ENCODE measurements around the gene LHX6. TPM values are rescaled to one million over a fixed set of nuclear protein-coding genes. Genes with fewer than 3 reads are reported as not detected.

Gene LHX6
- total RNA-seq, 4 donors from 2014 or later: 0.53 to 12.4 (median 3.1) TPM

DNA sequence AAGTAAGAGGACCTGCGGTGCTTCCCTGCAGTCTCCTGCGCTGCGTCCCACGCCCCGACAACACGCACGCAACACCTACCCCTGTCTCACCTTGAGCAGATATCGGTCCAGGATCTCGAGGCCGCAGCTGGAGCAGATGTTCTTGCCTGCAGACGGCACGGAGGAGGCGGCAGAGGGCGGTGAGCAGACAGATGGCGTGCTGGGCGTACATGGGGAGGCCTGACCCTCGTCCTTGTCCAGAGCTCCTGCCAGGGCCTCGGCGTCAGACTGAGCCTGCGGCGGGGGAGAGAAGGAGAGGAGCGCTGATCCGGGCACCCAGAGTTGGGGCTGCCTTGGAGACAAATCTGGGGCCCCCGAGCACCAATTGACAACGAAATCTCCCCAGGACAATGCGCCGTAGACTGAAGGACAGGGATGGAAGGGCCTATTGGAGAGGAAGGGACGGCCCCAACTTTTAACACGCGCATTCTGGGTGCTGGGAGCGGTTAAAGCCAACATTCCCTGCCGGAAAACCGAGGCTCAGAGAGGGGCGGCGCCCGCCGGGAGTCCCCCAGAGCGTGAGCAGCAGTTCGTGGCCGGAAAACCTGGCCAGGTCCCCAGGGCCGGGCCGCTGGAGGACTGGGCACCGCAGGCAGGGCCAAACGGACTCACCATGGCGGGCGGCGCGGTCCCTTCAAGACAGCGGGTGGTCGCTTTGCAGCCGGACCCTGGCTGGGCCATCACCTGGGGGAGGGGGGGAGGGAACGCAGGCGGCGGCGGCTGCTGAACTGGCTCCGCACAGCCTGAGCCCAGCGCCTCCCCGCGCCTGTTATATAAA is 1.8 kb downstream of the LHX6 start:
- H3K27me3 ChIP-seq: peaks cover 0 to 46% of the 10 kb centered on the region in 2 donors
- H3K9me3 ChIP-seq: no peaks in the 10 kb centered on the region
- H3K36me3 ChIP-seq: no peaks in the 10 kb centered on the region
- no peak overlapping the region for H3K27ac ChIP-seq
- TF ChIP-seq POLR2A (IDR thresholded peaks at IDR 0.05): no peak
- TF ChIP-seq CTCF (IDR thresholded peaks at IDR 0.05): no peak
- DNase-seq: no peak
- peaks cover 0 to 30% (median 5%) of the 10 kb centered on the region in 4 donors for H3K4me1 ChIP-seq
- peak overlapping the region in 1 of 4 donors; percentile 45 for H3K4me3 ChIP-seq

DNA sequence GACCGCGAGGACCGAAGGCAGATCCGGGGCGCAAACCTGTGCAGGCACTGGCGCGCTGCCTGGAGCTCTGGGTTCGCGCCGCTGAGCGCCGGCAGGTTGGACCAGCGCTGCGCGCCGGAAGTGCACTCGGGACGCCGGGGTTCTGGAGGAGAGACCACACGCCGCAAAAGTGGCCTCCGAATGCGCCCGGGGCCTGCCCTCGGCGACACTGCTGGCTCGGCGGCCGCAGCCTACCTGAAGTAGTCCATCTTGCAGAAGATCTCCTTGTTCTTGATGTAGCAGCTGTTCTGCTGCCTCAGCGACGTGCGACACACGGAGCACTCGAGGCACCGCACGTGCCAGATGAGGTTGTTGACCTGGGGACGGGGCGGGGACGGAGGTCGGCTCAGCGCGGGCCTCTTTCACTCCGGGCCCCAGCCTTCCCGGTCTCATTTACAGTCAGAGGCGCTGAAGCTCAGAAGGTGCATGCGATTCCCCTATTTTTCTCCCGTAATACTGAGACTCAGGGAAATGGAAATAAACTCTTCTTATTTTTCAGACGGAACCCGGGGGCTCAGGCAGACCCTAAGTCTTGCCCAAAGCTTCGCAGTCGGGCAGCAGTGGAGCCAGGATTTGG is 2.5 kb downstream of the LHX6 start:
- peak overlapping the region in 2 of 4 donors; percentile 6 to 28 for H3K4me3 ChIP-seq

GRCh38 chr9:122225312-122226141 is 3.2 kb downstream of the LHX6 start:
- Histone ChIP-seq H3K27me3 (peaks cover 0 to 59% of the 10 kb centered on the region in 2 donors), H3K4me1 (peaks cover 0 to 30% (median 5%) of the 10 kb centered on the region in 4 donors), H3K36me3 (no peaks in the 10 kb centered on the region), H3K27ac (no peak overlapping the region), H3K4me3 (peak overlapping the region in 2 of 4 donors; percentile 6 to 28), H3K9me3 (no peaks in the 10 kb centered on the region)
- TF ChIP-seq POLR2A (IDR thresholded peaks at IDR 0.05): no peak
- no peak for TF ChIP-seq CTCF (IDR thresholded peaks at IDR 0.05)
- DNase-seq: no peak

More for the DNA sequence above, 2.5 kb downstream of the LHX6 start:
- DNase-seq: no peak
- H3K27me3 ChIP-seq: peaks cover 0 to 52% of the 10 kb centered on the region in 2 donors
- H3K27ac ChIP-seq: no peak overlapping the region
- no peaks in the 10 kb centered on the region for H3K9me3 ChIP-seq
- peaks cover 0 to 30% (median 5%) of the 10 kb centered on the region in 4 donors for H3K4me1 ChIP-seq
- no peak for TF ChIP-seq CTCF (IDR thresholded peaks at IDR 0.05)
- TF ChIP-seq POLR2A (IDR thresholded peaks at IDR 0.05): no peak
- no peaks in the 10 kb centered on the region for H3K36me3 ChIP-seq

DNA sequence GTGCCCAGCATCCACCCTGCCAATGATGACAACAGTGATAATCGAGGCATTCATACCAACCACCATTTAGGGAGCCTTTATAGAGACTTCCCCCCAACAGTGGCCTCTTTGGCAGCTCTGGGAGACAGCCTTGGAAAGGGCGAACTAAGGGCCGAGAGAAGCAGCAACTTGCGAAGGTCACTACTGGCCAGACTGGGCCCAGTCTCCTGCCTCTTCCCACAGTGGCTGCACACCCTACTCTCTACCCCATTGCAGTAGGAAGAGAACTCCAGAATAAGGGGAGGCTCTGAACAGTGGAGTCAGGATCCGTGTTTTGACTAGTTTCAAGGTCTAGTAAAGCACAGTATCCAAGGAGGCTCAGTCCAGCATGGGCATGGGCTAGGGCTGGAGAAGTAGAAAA is 5.3 kb downstream of the LHX6 start:
- Histone ChIP-seq H3K4me1 (peaks cover 0 to 49% (median 7%) of the 10 kb centered on the region in 4 donors), H3K9me3 (no peaks in the 10 kb centered on the region), H3K36me3 (no peaks in the 10 kb centered on the region), H3K27ac (no peak overlapping the region), H3K4me3 (no peak overlapping the region), H3K27me3 (peaks cover 0 to 64% of the 10 kb centered on the region in 2 donors)
- no peak for DNase-seq
- no peak for TF ChIP-seq CTCF (IDR thresholded peaks at IDR 0.05)
- no peak for TF ChIP-seq POLR2A (IDR thresholded peaks at IDR 0.05)

DNA sequence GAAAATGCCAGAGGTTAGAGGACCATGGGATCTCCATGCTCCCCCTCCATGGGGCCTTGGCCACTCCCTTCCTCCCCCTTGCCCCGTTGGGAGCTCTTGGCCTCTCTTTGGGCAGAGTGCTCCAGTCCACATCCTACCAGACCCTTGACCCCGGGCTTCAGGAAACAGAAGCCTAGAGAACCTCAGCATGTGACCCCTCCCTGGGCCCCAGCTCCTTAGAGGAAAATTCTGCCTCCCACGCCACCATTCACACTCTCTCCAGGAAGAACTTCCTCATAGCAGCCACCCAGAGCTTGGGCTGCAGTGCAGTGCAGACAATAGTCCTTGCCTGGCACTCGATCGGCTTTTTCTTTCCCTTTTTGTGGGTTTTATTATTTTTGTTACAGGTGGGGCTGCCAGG is 6.0 kb downstream of the LHX6 start:
- Histone ChIP-seq H3K4me3 (no peak overlapping the region), H3K4me1 (peaks cover 0 to 42% (median 5%) of the 10 kb centered on the region in 4 donors), H3K9me3 (no peaks in the 10 kb centered on the region), H3K27ac (no peak overlapping the region), H3K27me3 (peaks cover 0 to 62% of the 10 kb centered on the region in 2 donors), H3K36me3 (no peaks in the 10 kb centered on the region)
- no peak for TF ChIP-seq CTCF (IDR thresholded peaks at IDR 0.05)
- TF ChIP-seq POLR2A (IDR thresholded peaks at IDR 0.05): no peak
- DNase-seq: peak in 1 of 3 donors; percentile 6
